NCI-H2029 (cell line): Measurements from ENCODE around the gene SIRT6.
"Not testable (repeated sequence)": the region's sequence is repeated elsewhere in the genome, so short reads cannot be mapped to it uniquely, and the experiment has no call there.

ENCODE experiments used
- DNase-seq: peaks from one replicate; lab custom pipeline; 2025; lab: John Stamatoyannopoulos, UW

Gene SIRT6

GRCh38 chr19:4182084-4182810 lies at the start of gene SIRT6, which contains the start of gene ANKRD24:
Gene SIRT6 (minus strand): TSS chr19:4182563. CDS start chr19:4182539, 24 bp downstream.
Gene ANKRD24 (plus strand): TSS chr19:4182689. CDS start chr19:4186426, 3,737 bp downstream.
- peak; percentile 95 for DNase-seq

DNA sequence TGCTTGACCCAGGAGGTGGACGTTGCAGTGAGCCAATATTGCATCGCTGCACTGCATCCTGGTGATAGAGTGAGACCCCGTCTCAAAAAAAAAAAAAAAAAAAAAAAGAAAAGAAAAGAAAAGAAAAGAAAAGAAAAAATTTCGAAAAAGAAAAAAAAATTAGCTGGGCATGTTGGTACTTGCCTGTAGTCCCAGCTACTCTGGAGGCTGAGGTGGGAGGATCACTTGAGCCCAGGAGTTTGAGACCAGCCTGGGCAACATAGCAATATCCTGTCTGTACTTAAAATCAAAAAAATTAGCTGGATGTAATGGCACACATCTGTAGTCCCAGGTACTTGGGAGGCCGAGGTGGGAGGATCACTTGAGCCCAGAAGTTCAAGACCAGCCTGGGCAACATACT lies 49.8 kb upstream of the SIRT6 start:
- not testable (repeated sequence) for DNase-seq

GRCh38 chr19:4231521-4231920 lies 49.2 kb upstream of the SIRT6 start:
- DNase-seq = not testable (repeated sequence)

- not testable (repeated sequence) for DNase-seq
These were observed 47.9 kb upstream of the SIRT6 start for GRCh38 chr19:4230237-4230636.

DNA sequence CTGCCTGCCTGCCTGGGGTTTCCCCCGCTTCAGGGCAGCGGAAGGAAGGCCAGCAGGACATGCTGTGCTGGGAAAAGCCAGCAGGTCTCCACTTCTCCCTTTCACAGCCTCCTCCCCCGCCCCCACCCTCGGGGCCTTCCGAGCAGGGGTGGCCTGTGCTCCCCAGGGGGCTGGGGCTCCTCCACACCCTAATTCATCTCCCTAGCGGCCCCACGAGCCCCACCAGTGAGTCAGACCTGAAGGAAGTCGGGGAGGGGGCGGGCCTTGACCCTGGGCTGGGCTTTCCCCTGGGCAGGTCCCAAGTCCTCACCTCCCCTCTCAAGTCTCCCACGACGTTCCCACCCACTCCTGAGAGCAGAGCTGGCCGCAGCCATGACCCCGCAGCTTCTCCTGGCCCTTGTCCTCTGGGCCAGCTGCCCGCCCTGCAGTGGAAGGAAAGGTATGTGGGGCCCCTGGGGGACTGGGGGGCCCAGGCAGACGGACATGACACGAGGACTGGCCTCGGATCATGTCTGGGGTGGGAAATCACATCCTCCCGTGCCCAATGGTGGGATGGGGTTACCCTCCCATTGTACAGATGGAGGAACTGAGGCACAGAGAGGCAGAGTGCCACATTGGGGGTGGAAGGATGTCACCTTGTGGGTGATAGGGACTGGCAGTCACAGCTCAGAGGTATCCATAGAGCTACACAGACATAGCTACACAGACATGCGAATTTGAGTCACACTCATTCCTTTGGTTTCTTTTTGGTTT lies 47.0 kb upstream of the SIRT6 start, which contains the start of gene EBI3:
EBI3 (plus strand) TSS at position 345 of the 753 bp plus-strand sequence; CDS start at position 373, 28 bp downstream.
- no peak for DNase-seq

GRCh38 chr19:4228765-4229178 lies 46.4 kb upstream of the SIRT6 start:
- DNase-seq = no peak

DNA sequence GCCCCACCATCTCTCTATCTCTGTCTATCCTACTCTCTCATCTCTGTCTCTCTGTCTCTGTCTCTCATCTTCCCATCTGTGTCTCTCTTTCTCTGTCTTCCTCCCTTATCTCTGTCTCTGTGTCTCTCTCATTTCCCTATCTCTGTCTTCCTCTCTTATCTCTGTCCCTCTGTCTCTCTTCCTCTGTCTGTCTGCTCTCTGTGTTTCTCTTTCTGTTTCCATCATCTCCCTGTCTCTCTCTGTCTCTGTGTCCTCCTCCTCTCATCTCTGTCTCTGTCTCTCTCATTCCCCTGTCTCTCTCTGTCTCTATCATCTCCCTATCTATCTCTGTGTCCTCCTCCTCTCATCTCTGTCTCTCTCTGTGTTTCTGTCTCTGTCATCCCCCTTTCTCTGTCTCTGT lies 45.4 kb upstream of the SIRT6 start:
- no peak for DNase-seq

DNA sequence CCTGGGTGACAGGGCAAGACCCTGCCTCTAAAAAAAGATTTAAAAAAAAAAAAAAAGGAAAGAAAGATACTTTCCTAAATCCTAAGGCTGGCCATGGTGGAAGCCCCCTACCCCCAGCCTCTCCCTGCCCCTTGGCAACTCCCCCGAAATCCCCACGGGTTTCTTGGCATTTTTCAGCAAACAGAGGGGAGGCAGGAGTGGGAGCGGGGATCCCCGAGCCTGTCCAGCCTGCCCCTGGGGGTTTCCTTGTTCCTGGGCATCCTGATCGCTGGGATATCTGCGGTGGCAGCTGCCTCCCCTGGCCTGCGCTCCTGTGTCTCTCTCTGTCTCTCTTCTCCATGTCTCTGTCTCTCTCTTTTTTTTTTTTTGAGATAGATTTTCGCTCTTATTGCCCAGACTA lies 43.5 kb upstream of the SIRT6 start:
- no peak for DNase-seq

GRCh38 chr19:4224470-4224869 lies 42.1 kb upstream of the SIRT6 start:
- no peak for DNase-seq

GRCh38 chr19:4220188-4220587 lies 37.8 kb upstream of the SIRT6 start:
- DNase-seq = no peak

GRCh38 chr19:4218523-4218922 lies 36.2 kb upstream of the SIRT6 start:
- DNase-seq = not testable (repeated sequence)

DNA sequence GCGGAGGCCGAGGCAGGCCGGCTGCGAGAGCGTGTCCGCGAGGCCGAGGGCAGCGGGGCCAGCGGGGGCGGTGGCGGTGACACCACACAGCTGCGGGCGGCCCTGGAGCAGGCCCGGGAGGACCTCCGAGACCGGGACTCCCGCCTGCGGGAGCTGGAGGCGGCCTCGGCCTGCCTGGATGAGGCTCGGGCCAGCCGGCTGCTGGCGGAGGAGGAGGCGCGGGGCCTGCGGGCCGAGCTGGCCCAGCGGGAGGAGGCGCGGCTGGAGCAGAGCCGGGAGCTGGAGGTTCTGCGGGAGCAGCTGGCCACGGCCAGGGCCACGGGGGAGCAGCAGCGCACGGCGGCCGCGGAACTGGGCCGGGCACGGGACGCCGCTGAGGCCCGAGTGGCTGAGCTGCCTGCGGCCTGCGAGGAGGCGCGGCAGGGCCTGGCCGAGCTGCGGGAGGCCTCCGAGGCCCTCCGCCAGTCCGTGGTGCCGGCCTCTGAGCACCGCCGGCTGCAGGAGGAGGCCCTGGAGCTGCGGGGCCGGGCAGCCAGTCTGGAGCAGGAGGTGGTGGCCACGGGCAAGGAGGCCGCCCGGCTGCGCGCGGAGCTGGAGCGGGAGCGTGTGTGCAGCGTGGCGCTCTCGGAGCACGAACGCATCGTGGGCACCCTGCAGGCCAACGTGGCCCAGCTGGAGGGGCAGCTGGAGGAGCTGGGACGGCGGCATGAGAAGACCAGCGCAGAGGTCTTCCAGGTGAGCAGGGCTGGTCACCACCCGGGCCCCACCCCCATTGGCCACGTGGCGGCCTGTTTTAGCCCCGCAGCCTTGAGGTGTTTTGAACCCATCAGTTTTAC lies 35.3 kb upstream of the SIRT6 start:
- DNase-seq = no peak

DNA sequence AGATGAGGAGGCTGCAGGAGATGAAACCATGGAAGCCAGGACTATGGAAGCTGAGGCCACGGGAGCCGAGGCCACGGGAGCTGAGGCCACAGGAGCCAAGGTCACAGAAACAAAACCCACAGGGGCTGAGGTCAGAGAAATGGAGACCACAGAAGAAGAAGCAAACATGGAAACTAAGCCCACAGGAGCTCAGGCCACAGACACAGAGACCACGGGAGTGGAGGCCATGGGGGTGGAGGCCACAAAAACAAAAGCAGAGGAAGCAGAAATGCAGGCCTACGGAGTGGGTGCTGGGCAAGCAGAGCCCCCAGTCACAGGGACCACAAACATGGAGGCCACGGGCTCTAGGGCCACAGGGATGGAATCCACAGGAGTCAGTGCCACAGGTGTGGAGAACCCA lies 34.5 kb upstream of the SIRT6 start:
- no peak for DNase-seq

- no peak for DNase-seq
These were observed 33.4 kb upstream of the SIRT6 start for GRCh38 chr19:4215807-4216206.

DNA sequence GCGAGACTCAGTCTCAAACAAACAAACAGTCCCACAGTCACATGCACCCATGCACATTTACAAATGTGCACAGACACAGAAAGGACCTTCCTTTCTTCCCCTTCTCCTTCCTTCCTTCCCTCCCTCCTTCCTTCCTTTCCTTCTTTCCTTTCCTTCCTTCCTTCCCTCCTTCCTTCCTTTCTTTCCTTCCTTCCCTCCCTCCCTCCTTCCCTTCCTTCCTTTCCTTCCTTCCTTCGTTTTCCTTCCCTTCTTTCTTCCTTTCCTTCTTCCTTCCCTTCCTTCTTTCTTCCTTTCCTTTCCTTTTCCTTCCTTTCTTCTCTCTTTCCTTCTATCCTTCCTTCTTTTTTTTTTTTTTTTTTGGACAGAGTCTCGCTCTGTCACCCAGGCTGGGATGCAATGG lies 30.8 kb upstream of the SIRT6 start:
- no peak for DNase-seq

- no peak for DNase-seq
These were observed 27.9 kb upstream of the SIRT6 start for GRCh38 chr19:4210166-4210731.

DNA sequence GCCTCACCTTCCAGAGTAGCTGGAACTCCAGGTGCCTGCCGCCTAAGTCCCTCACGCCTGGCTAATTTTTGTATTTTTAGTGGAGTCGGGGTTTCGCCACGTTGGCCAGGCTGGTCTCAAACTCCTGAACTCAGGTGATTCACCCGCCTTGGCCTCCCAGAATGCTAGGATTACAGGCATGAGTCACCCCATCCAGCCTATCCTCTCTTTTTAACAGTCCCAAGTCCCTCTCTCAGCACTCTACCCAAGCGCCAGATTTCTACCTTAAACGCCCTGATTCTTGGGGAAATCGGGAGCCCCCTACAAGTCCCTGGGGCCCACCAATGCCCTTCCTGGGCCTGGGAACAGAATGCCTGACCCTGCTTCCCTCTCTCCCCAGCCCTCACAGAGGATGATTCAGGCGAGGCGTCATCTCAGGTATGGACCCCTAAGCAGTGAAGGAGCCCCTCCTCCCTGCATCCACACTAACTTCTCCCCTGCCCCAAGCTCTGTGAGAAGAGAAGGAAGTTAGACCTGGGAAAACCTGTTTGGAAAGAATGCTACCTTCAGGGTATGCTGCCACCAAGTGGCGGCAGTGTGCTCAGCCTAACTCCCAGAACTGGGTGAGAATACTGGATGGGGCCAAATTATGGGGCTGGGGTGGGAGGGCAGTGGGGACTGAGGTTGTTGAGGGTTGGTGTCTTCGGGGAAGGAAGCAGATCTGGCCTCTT lies 26.2 kb upstream of the SIRT6 start:
- DNase-seq = peak; percentile 35

- DNase-seq = no peak
These were observed 24.6 kb upstream of the SIRT6 start for GRCh38 chr19:4206818-4207484.

- no peak for DNase-seq
These were observed 19.4 kb upstream of the SIRT6 start for GRCh38 chr19:4201798-4202197.

DNA sequence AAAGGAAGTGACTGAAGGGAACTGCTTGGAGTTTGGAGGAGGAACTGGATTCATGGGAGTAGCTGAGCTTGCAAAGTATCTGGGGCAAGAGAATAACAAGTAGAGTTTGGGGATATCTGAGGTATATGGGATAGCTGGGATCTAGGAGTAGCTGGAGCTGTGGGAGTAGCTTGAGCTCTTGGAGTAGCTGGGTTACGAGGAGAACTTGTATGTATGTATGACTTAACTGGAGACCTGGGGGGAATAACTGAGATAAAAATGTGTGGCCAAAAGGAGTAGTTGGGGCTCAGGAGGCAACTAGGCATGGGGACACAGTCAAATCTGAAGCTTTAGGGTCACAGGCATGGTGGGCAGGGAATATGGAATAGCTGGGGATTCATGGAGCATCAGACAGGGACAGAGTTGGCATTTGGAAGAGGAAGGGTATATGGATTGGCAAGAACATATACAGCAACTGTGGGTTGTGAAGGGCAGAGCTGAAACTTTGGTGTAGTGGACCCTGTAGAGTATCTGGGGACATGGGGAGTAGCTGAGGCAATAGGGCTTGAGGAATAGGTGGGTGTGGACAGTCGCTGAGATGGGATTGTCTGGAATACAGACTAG lies 18.7 kb upstream of the SIRT6 start:
- no peak for DNase-seq
